GM12891 (cell line): ENCODE results near the gene CBS. TPM values are rescaled to one million over a fixed set of nuclear protein-coding genes. Genes with fewer than 3 reads are reported as not detected.
A peak's percentile ranks its signal among the peaks of the same experiment; 100 is the strongest.
"Not testable (repeated sequence)": the region's sequence is repeated elsewhere in the genome, so short reads cannot be mapped to it uniquely, and the experiment has no call there.

ENCODE experiments used
- DNase-seq: peaks from one replicate; pipeline ENCODE4 v3.0.0; 2011; ENCODE audit warnings: low spot score; ENCODE audit not compliant: insufficient read length
- FAIRE-seq: peaks from 2 replicates; lab custom pipeline; 2011; peaks lifted over from hg19 to GRCh38; lab: Jason Lieb, UNC
- polyA plus RNA-seq: library from polyadenylated mRNA; unstranded; fragments of >200 nt; gene quantifications from one replicate; pipeline ENCODE4 v1.2.1, GENCODE V29; 2012; ENCODE audit warnings: low read depth, missing spikeins, inconsistent platforms; ENCODE audit not compliant: missing spikeins

CBS gene
- polyA plus RNA-seq: 0.73 TPM

GRCh38 chr21:43075170-43076022 is at the start of gene CBS:
Gene CBS, minus strand, starts transcription at chr21:43075835. Its CDS starts 3,642 bp downstream, at chr21:43072193.
- FAIRE-seq: peak; percentile 50
- not testable (repeated sequence) for DNase-seq

- not testable (repeated sequence) for FAIRE-seq, DNase-seq
These were observed 40.3 kb upstream of the CBS start for GRCh38 chr21:43115956-43116355.

GRCh38 chr21:43114483-43114882 is 38.8 kb upstream of the CBS start:
- not testable (repeated sequence) for FAIRE-seq, DNase-seq

- DNase-seq: not testable (repeated sequence)
- peak; percentile 78 for FAIRE-seq
These were observed 33.4 kb upstream of the CBS start for GRCh38 chr21:43109006-43109405.

GRCh38 chr21:43108177-43108576 is 32.5 kb upstream of the CBS start:
- peak; percentile 20 for FAIRE-seq
- not testable (repeated sequence) for DNase-seq

- not testable (repeated sequence) for FAIRE-seq, DNase-seq
These were observed 32.1 kb upstream of the CBS start for GRCh38 chr21:43107794-43108137.

GRCh38 chr21:43106965-43107793 is 31.5 kb upstream of the CBS start, which contains the start of gene U2AF1:
Gene U2AF1, minus strand, starts transcription at chr21:43107570. Its CDS starts 76 bp downstream, at chr21:43107494.
- FAIRE-seq: peak; percentile 100
- DNase-seq: not testable (repeated sequence)

GRCh38 chr21:43104642-43105041 is 29.0 kb upstream of the CBS start:
- not testable (repeated sequence) for DNase-seq, FAIRE-seq

GRCh38 chr21:43102281-43102680 is 26.6 kb upstream of the CBS start:
- not testable (repeated sequence) for FAIRE-seq, DNase-seq

GRCh38 chr21:43101676-43102075 is 26.0 kb upstream of the CBS start:
- FAIRE-seq, DNase-seq: not testable (repeated sequence)

GRCh38 chr21:43101000-43101399 is 25.4 kb upstream of the CBS start:
- not testable (repeated sequence) for FAIRE-seq, DNase-seq

- FAIRE-seq, DNase-seq: not testable (repeated sequence)
These were observed 16.5 kb upstream of the CBS start for GRCh38 chr21:43091979-43092614.

GRCh38 chr21:43090947-43091346 is 15.3 kb upstream of the CBS start:
- not testable (repeated sequence) for FAIRE-seq, DNase-seq

- FAIRE-seq, DNase-seq: not testable (repeated sequence)
These were observed 13.8 kb upstream of the CBS start for GRCh38 chr21:43089463-43089862.

- FAIRE-seq, DNase-seq: not testable (repeated sequence)
These were observed 7.1 kb upstream of the CBS start for GRCh38 chr21:43082587-43083300.

- FAIRE-seq: not testable (repeated sequence)
These were observed 1.0 kb upstream of the CBS start for GRCh38 chr21:43076643-43077042.

GRCh38 chr21:43076023-43076637 is 495 bp upstream of the CBS start:
- DNase-seq, FAIRE-seq: not testable (repeated sequence)

More at GRCh38 chr21:43076643-43077042, 1.0 kb upstream of the CBS start:
- not testable (repeated sequence) for DNase-seq
